Esophagus muscularis mucosa (tissue), 4 donors: ENCODE data around the gene EHBP1. TPM values are rescaled to one million over a fixed set of nuclear protein-coding genes. Genes with fewer than 3 reads are reported as not detected.

ENCODE experiments used
- DNase-seq: peaks from one replicate; pipeline ENCODE4 v3.0.0-alpha.2; 2017; ENCODE audit errors: extremely low spot score
- H3K27ac ChIP-seq, 4 donors: fragments of 200-600 bp; sonication (generic); replicated peaks in 1 of 4; 1 replicate in 3 of 4; 2 replicates in 1 of 4; pipeline ENCODE4 v1.5.1; 2016 to 2019; ENCODE audit warnings: mild to moderate bottlenecking in 1 of 4
- H3K27me3 ChIP-seq, 4 donors: fragments of 200-600 bp; sonication (generic); one replicate each; pipeline versions ENCODE4 v1.5.1 to v1.6.0; 2016 to 2019
- H3K36me3 ChIP-seq, 4 donors: fragments of 200-600 bp; sonication (generic); one replicate each; pipeline ENCODE4 v1.5.1; 2016 to 2019
- H3K4me1 ChIP-seq, 4 donors: fragments of 200-600 bp; sonication (generic); one replicate each; pipeline ENCODE4 v1.5.1; 2016 to 2019
- H3K4me3 ChIP-seq, 4 donors: fragments of 200-600 bp; sonication (generic); 1 replicate in 2 of 4; 2 replicates in 2 of 4; pipeline ENCODE4 v1.5.1; 2016 to 2019; ENCODE audit warnings: mild to moderate bottlenecking in 4 of 4, moderate library complexity in 1 of 4
- H3K9me3 ChIP-seq, 4 donors: fragments of 200-600 bp; sonication (generic); 1 replicate in 3 of 4; 2 replicates in 1 of 4; pipeline ENCODE4 v1.5.1; 2016 to 2019
- CTCF ChIP-seq, 3 experiments: fragments of 200-600 bp in 2 of 3; fragments of 450-650 bp in 1 of 3; sonication (generic) in 2 of 3; IDR thresholded peaks; one replicate each; pipeline ENCODE4 v1.5.1; 2017 to 2019; ENCODE audit warnings: antibody characterized with exemption in 3 of 3, mild to moderate bottlenecking in 2 of 3, moderate library complexity in 1 of 3
- EP300 ChIP-seq: sonication (generic); formaldehyde crosslinking; IDR thresholded peaks from one replicate; pipeline ENCODE4 v1.6.1; 2017; ENCODE audit warnings: antibody characterized with exemption
- POLR2A ChIP-seq: fragments of 450-650 bp; IDR thresholded peaks from one replicate; pipeline ENCODE4 v1.6.1; 2017; ENCODE audit warnings: antibody characterized with exemption, moderate library complexity, mild to moderate bottlenecking, low read depth
- POLR2AphosphoS5 ChIP-seq, 2 donors: sonication (generic); formaldehyde crosslinking; IDR thresholded peaks; one replicate each; pipeline ENCODE4 v1.6.1; 2017; ENCODE audit warnings: antibody characterized with exemption in 2 of 2
- WGBS: methylation state at CpG from one replicate; pipeline ENCODE4 v1.1.5; 2018; 5-methylcytosine and 5-hydroxymethylcytosine counted together
- intact Hi-C: fragments of 100-400 bp; cut with DNase I; formaldehyde crosslinking; loops from one replicate; pipeline ENCODE4 v1.15.1; 2023
- total RNA-seq, 4 donors: library from RNA; depleted of rRNA; stranded (reverse); fragments of >200 nt; gene quantifications; one replicate each; pipeline versions ENCODE4 v1.1.0 to v1.2.1, GENCODE V29; 2016

Gene EHBP1
- total RNA-seq, 4 donors from 2014 or later = 103 to 199 (median 151) TPM

DNA sequence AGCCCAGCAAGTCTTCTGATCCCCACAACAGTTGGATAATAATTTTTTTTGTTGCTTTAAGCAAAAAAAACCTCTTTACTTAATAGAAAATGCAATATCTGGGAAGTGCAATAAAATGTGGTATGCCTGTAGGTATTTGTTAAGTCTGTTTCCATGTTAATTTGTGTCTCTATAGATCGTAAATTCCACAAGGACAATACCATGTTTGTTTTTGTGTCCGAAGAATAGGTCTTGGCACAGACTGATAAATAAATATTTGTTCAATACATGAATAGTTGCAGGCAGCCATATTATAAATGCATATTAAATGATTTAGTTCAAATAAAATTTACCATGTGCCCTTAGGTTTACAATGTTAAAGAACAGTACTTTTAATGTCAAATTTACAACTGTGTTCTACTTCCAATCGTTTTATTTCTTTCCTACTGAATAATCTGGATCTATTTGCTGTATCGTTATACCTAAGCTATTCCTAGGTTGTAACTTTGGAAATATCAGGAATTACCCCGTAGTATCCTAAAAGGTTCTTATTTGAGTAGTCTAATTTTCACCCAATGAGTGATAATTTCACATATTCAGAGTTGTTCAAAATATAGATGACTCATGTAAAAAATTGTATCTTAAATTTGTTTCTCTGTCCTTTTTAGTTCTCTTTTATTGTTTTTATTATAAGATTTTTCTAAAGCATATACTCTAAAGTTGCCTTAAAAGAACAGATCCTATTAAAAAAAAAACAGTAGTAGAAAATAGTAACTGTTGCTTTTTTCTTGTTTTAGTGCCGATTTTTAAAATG is 151.8 kb downstream of the EHBP1 start:
- H3K4me1 ChIP-seq = peaks cover 0 to 5% (median 2%) of the 10 kb centered on the region in 4 donors
- WGBS = 80% methylated on average over 6 of the region's 6 CpGs
- peaks cover 0 to 64% (median 12%) of the 10 kb centered on the region in 4 donors for H3K36me3 ChIP-seq

DNA sequence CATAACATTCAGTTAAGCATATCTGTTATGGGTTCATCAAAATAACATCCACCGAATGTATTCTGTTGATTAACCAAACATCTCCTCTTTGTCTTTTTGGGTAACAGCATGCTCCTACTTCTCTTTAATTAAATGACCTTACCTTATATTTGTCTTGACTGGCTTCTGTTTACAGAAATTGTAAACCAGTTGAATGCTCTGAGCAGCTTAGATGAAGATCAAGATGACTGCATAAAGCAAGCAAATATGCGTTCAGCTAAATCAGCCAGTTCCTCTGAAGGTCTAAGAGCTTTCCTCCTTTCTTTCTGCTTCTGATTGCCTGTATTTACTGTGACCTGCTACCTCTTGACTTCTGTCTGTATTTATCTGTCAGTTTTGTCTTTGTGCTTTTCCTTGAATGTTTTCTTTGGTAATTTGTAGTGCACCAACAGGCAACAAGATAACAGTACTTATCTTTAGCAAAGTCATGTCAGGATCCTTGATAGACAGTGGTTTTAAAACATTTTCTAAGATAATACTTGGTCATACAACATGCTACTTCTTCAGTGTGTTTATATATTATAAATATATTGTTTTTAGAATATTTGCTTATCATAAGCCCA is 152.8 kb downstream of the EHBP1 start:
- H3K36me3 ChIP-seq = peaks cover 0 to 63% (median 12%) of the 10 kb centered on the region in 4 donors
- WGBS = 81% methylated on average over 2 of the region's 2 CpGs
- intact Hi-C loops = no loop called here
- peaks cover 0 to 5% (median 2%) of the 10 kb centered on the region in 4 donors for H3K9me3 ChIP-seq
- peaks cover 0 to 5% (median 2%) of the 10 kb centered on the region in 4 donors for H3K4me1 ChIP-seq
- H3K4me3 ChIP-seq = no peak overlapping the region
- no peak overlapping the region for H3K27ac ChIP-seq
- TF ChIP-seq EP300 (no peak), POLR2AphosphoS5 (IDR thresholded peaks at IDR 0.05) (no peak), POLR2A (no peak), CTCF (IDR thresholded peaks at IDR 0.05) (no peak)
- no peak for DNase-seq
- H3K27me3 ChIP-seq = no peaks in the 10 kb centered on the region

More for the DNA sequence above, 151.8 kb downstream of the EHBP1 start:
- no peak overlapping the region for H3K4me3 ChIP-seq
- DNase-seq = no peak
- H3K27me3 ChIP-seq = no peaks in the 10 kb centered on the region
- peaks cover 0 to 11% (median 3%) of the 10 kb centered on the region in 4 donors for H3K9me3 ChIP-seq
- no peak overlapping the region for H3K27ac ChIP-seq
- TF ChIP-seq CTCF (IDR thresholded peaks at IDR 0.05) = no peak
- TF ChIP-seq POLR2A = no peak
- no peak for TF ChIP-seq POLR2AphosphoS5 (IDR thresholded peaks at IDR 0.05)
- TF ChIP-seq EP300 = no peak
- intact Hi-C loops = no loop called here

- DNase-seq = no peak
- Histone ChIP-seq H3K27ac (no peak overlapping the region), H3K27me3 (no peaks in the 10 kb centered on the region), H3K36me3 (peaks cover 0 to 56% (median 9%) of the 10 kb centered on the region in 4 donors), H3K9me3 (peaks cover 0 to 12% (median 3%) of the 10 kb centered on the region in 4 donors), H3K4me1 (no peaks in the 10 kb centered on the region), H3K4me3 (no peak overlapping the region)
- intact Hi-C loops = no loop called here
- TF ChIP-seq POLR2A = no peak
- no peak for TF ChIP-seq CTCF (IDR thresholded peaks at IDR 0.05)
- TF ChIP-seq EP300 = no peak
- 86% methylated on average over 3 of the region's 3 CpGs for WGBS
Measured at GRCh38 chr2:62868947-62869346, 163.4 kb downstream of the EHBP1 start.

DNA sequence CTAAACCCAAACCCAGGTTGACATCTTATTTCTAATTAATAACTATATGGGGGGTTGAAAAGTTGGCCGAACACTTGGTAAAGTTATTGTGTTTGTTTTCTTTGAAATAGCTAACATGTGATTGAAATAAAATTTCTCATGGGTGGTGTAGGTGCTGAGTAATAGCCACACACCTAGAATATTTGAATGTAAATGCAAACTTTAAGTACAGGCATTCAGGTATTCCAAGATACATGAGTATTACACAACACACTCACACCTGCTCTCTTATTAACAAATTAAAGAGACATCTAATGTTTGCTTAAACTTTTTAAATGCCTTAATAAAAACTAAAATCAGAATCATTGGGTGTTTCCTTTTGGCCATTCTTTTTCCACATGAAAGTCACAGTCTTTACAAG is 165.5 kb downstream of the EHBP1 start:
- no peak overlapping the region for H3K4me3 ChIP-seq
- H3K27ac ChIP-seq = no peak overlapping the region
- no peak for DNase-seq
- TF ChIP-seq POLR2AphosphoS5 (IDR thresholded peaks at IDR 0.05) = no peak
- no peak for TF ChIP-seq CTCF (IDR thresholded peaks at IDR 0.05)
- no peak for TF ChIP-seq POLR2A
- no peaks in the 10 kb centered on the region for H3K4me1 ChIP-seq
- H3K9me3 ChIP-seq = peaks cover 0 to 12% (median 3%) of the 10 kb centered on the region in 4 donors
- WGBS = 87% methylated on average over 1 of the region's 1 CpG
- H3K27me3 ChIP-seq = no peaks in the 10 kb centered on the region
- peaks cover 18 to 61% (median 21%) of the 10 kb centered on the region in 4 donors for H3K36me3 ChIP-seq
- intact Hi-C loops = no loop called here
